LHCN-M2 (cell line): ENCODE data around the gene RAD23A. TPM values are rescaled to one million over a fixed set of nuclear protein-coding genes. Genes with fewer than 3 reads are reported as not detected.
"Not testable (repeated sequence)": the region's sequence is repeated elsewhere in the genome, so short reads cannot be mapped to it uniquely, and the experiment has no call there.

ENCODE experiments used
- DNase-seq: peaks from one replicate; pipeline ENCODE4 v3.0.0-alpha.2; 2012; ENCODE audit warnings: low read depth
- total RNA-seq: library from RNA; depleted of rRNA; stranded (reverse); fragments of >200 nt; gene quantifications from 2 replicates; pipeline ENCODE4 v1.2.3, GENCODE V29; 2014

RAD23A gene
- total RNA-seq, 1 experiment from 2014 or later: 158 TPM

GRCh38 chr19:12954612-12954962 is 8.9 kb downstream of the RAD23A start:
- DNase-seq: no peak

GRCh38 chr19:12955575-12955974 is 9.9 kb downstream of the RAD23A start:
- not testable (repeated sequence) for DNase-seq

- DNase-seq: no peak
These were observed 10.3 kb downstream of the RAD23A start for GRCh38 chr19:12955996-12956395.

GRCh38 chr19:12956446-12957388 is 11.1 kb downstream of the RAD23A start, which contains the start of gene GADD45GIP1:
Gene GADD45GIP1 (minus strand): TSS chr19:12957223. CDS start chr19:12957212, 11 bp downstream.
- peak; percentile 78 for DNase-seq

GRCh38 chr19:12957389-12957952 is 11.8 kb downstream of the RAD23A start:
- DNase-seq: not testable (repeated sequence)

GRCh38 chr19:12959481-12959880 is 13.8 kb downstream of the RAD23A start:
- no peak for DNase-seq

GRCh38 chr19:12965017-12965811 is 19.6 kb downstream of the RAD23A start:
- DNase-seq: peak; percentile 60

- DNase-seq: no peak
These were observed 20.1 kb downstream of the RAD23A start for GRCh38 chr19:12965812-12966135.

- DNase-seq: no peak
These were observed 22.2 kb downstream of the RAD23A start for GRCh38 chr19:12967907-12968306.

GRCh38 chr19:12969292-12969988 is 23.8 kb downstream of the RAD23A start, which contains the start of gene DAND5:
Gene DAND5 (plus strand): TSS chr19:12969576. CDS start chr19:12969661, 85 bp downstream.
- DNase-seq: no peak

- DNase-seq: no peak
These were observed 24.6 kb downstream of the RAD23A start for GRCh38 chr19:12970070-12970820.

GRCh38 chr19:12973236-12973635 is 27.6 kb downstream of the RAD23A start:
- no peak for DNase-seq

- no peak for DNase-seq
These were observed 28.9 kb downstream of the RAD23A start for GRCh38 chr19:12974301-12975220.

- no peak for DNase-seq
These were observed 29.6 kb downstream of the RAD23A start for GRCh38 chr19:12975221-12975741.

GRCh38 chr19:12976109-12976508 is 30.4 kb downstream of the RAD23A start:
- DNase-seq: not testable (repeated sequence)

- no peak for DNase-seq
These were observed 34.3 kb downstream of the RAD23A start for GRCh38 chr19:12979974-12980373.

GRCh38 chr19:12982648-12983047 is 37.0 kb downstream of the RAD23A start:
- no peak for DNase-seq

GRCh38 chr19:12983091-12983490 is 37.4 kb downstream of the RAD23A start:
- DNase-seq: no peak

- DNase-seq: peak; percentile 70
These were observed 38.0 kb downstream of the RAD23A start for GRCh38 chr19:12983542-12984142.
